Urinary bladder (tissue), 4 donors: ENCODE data around the gene PGBD5. TPM values are rescaled to one million over a fixed set of nuclear protein-coding genes. Genes with fewer than 3 reads are reported as not detected.

Experiments
- DNase-seq: peaks from one replicate; pipeline ENCODE4 v3.0.0-alpha.2; 2015; ENCODE audit errors: extremely low spot score
- H3K27ac ChIP-seq: one replicate; pipeline ENCODE4 v1.5.1; 2013; ENCODE audit warnings: low read depth, mild to moderate bottlenecking, moderate library complexity
- H3K36me3 ChIP-seq: one replicate; pipeline ENCODE4 v1.6.1; 2013; ENCODE audit warnings: mild to moderate bottlenecking, moderate library complexity; ENCODE audit not compliant: insufficient read depth
- H3K4me1 ChIP-seq: one replicate; pipeline ENCODE4 v1.6.1; 2013; ENCODE audit warnings: mild to moderate bottlenecking, moderate library complexity; ENCODE audit not compliant: insufficient read depth
- H3K4me3 ChIP-seq: one replicate; pipeline ENCODE4 v1.5.1; 2013; ENCODE audit warnings: low read depth, low read length
- WGBS: extraction: QIAGEN DNeasy Blood & Tissue Kit; methylation state at CpG from one replicate; pipeline ENCODE4 v1.1.7; 2013; 5-methylcytosine and 5-hydroxymethylcytosine counted together
- polyA plus RNA-seq: library from polyadenylated mRNA; stranded (reverse); fragments of 200-250 nt; gene quantifications from one replicate; pipeline ENCODE4 v1.2.3, GENCODE V29; 2013
- total RNA-seq: library from RNA; depleted of rRNA; stranded (reverse); fragments of >200 nt; gene quantifications from one replicate; pipeline ENCODE4 v1.2.3, GENCODE V29; 2014
- donor health status: healthy with polysubstance abuse.
- donor health status: healthy.

Gene PGBD5
- total and polyA plus RNA-seq, 2 donors, result 0.52 to 2.5 TPM

- Histone ChIP-seq H3K27ac (no peak overlapping the region), H3K36me3 (no peaks in the 10 kb centered on the region), H3K4me3 (no peak overlapping the region), H3K4me1 (no peaks in the 10 kb centered on the region)
- no peak for DNase-seq
- 86% methylated on average over 10 of the region's 10 CpGs for WGBS
Observed at GRCh38 chr1:230370109-230370508, 56.0 kb downstream of the PGBD5 start.

GRCh38 chr1:230368871-230369270, 57.3 kb downstream of the PGBD5 start:
- H3K36me3 ChIP-seq, result no peaks in the 10 kb centered on the region
- H3K4me1 ChIP-seq, result no peaks in the 10 kb centered on the region
- H3K4me3 ChIP-seq, result no peak overlapping the region
- no peak for DNase-seq
- WGBS, result 58% methylated on average over 4 of the region's 4 CpGs
- H3K27ac ChIP-seq, result no peak overlapping the region

- Histone ChIP-seq H3K36me3 (no peaks in the 10 kb centered on the region), H3K27ac (no peak overlapping the region), H3K4me1 (no peaks in the 10 kb centered on the region), H3K4me3 (no peak overlapping the region)
- WGBS, result 81% methylated on average over 5 of the region's 5 CpGs
- no peak for DNase-seq
Observed at GRCh38 chr1:230368363-230368762, 57.8 kb downstream of the PGBD5 start.

GRCh38 chr1:230366504-230366915, 59.6 kb downstream of the PGBD5 start:
- no peak for DNase-seq
- Histone ChIP-seq H3K36me3 (no peaks in the 10 kb centered on the region), H3K27ac (no peak overlapping the region), H3K4me3 (no peak overlapping the region), H3K4me1 (no peaks in the 10 kb centered on the region)
- 61% methylated on average over 7 of the region's 7 CpGs for WGBS

GRCh38 chr1:230365723-230366307, 60.3 kb downstream of the PGBD5 start:
- WGBS, result 76% methylated on average over 3 of the region's 3 CpGs
- H3K36me3 ChIP-seq, result no peaks in the 10 kb centered on the region
- no peaks in the 10 kb centered on the region for H3K4me1 ChIP-seq
- H3K4me3 ChIP-seq, result no peak overlapping the region
- H3K27ac ChIP-seq, result no peak overlapping the region
- no peak for DNase-seq

- no peaks in the 10 kb centered on the region for H3K36me3 ChIP-seq
- DNase-seq, result no peak
- H3K4me1 ChIP-seq, result no peaks in the 10 kb centered on the region
- H3K4me3 ChIP-seq, result no peak overlapping the region
- 90% methylated on average over 8 of the region's 8 CpGs for WGBS
- no peak overlapping the region for H3K27ac ChIP-seq
Observed at GRCh38 chr1:230362949-230363348, 63.2 kb downstream of the PGBD5 start.

- 83% methylated on average over 10 of the region's 10 CpGs for WGBS
- Histone ChIP-seq H3K4me3 (no peak overlapping the region), H3K36me3 (no peaks in the 10 kb centered on the region), H3K27ac (no peak overlapping the region), H3K4me1 (no peaks in the 10 kb centered on the region)
- no peak for DNase-seq
Observed at GRCh38 chr1:230361941-230362340, 64.2 kb downstream of the PGBD5 start.

- DNase-seq, result no peak
- WGBS, result 59% methylated on average over 7 of the region's 7 CpGs
- no peak overlapping the region for H3K4me3 ChIP-seq
Observed at GRCh38 chr1:230359992-230360668, 66.0 kb downstream of the PGBD5 start.

GRCh38 chr1:230356869-230357794, 69.0 kb downstream of the PGBD5 start:
- H3K4me1 ChIP-seq, result no peaks in the 10 kb centered on the region
- no peak for DNase-seq
- no peak overlapping the region for H3K27ac ChIP-seq
- 88% methylated on average over 47 of the region's 47 CpGs for WGBS
- H3K36me3 ChIP-seq, result no peaks in the 10 kb centered on the region
- no peak overlapping the region for H3K4me3 ChIP-seq

More at GRCh38 chr1:230359992-230360668, 66.0 kb downstream of the PGBD5 start:
- H3K4me1 ChIP-seq, result no peaks in the 10 kb centered on the region
- no peaks in the 10 kb centered on the region for H3K36me3 ChIP-seq
- no peak overlapping the region for H3K27ac ChIP-seq

GRCh38 chr1:230356190-230356589, 69.9 kb downstream of the PGBD5 start:
- DNase-seq, result no peak
- 79% methylated on average over 6 of the region's 6 CpGs for WGBS
- no peak overlapping the region for H3K4me3 ChIP-seq

GRCh38 chr1:230355594-230355993, 70.5 kb downstream of the PGBD5 start:
- no peak overlapping the region for H3K27ac ChIP-seq
- DNase-seq, result no peak
- H3K4me1 ChIP-seq, result no peaks in the 10 kb centered on the region
- WGBS, result 71% methylated on average over 10 of the region's 10 CpGs
- H3K36me3 ChIP-seq, result no peaks in the 10 kb centered on the region
- H3K4me3 ChIP-seq, result no peak overlapping the region

More at GRCh38 chr1:230356190-230356589, 69.9 kb downstream of the PGBD5 start:
- no peaks in the 10 kb centered on the region for H3K36me3 ChIP-seq
- no peaks in the 10 kb centered on the region for H3K4me1 ChIP-seq
- no peak overlapping the region for H3K27ac ChIP-seq

GRCh38 chr1:230355128-230355527, 71.0 kb downstream of the PGBD5 start:
- Histone ChIP-seq H3K27ac (no peak overlapping the region), H3K4me3 (no peak overlapping the region), H3K36me3 (no peaks in the 10 kb centered on the region), H3K4me1 (no peaks in the 10 kb centered on the region)
- no peak for DNase-seq
- WGBS, result 67% methylated on average over 4 of the region's 4 CpGs

GRCh38 chr1:230354005-230354404, 72.1 kb downstream of the PGBD5 start:
- WGBS, result 91% methylated on average over 4 of the region's 4 CpGs
- no peaks in the 10 kb centered on the region for H3K36me3 ChIP-seq
- no peaks in the 10 kb centered on the region for H3K4me1 ChIP-seq
- no peak overlapping the region for H3K4me3 ChIP-seq
- DNase-seq, result no peak
- no peak overlapping the region for H3K27ac ChIP-seq

- DNase-seq, result no peak
- WGBS, result 71% methylated on average over 6 of the region's 6 CpGs
- Histone ChIP-seq H3K4me3 (no peak overlapping the region), H3K36me3 (no peaks in the 10 kb centered on the region), H3K27ac (no peak overlapping the region), H3K4me1 (no peaks in the 10 kb centered on the region)
Observed at GRCh38 chr1:230352537-230352936, 73.6 kb downstream of the PGBD5 start.
